GM18868 (cell line): ENCODE measurements around the gene SKI.

Experiments
- ATAC-seq: cut with Tn5 transposase; IDR thresholded peaks from one replicate; pipeline ENCODE4 v1.9.1; 2021; ENCODE audit warnings: mild to moderate bottlenecking, moderate library complexity; ENCODE audit not compliant: unreplicated experiment

Gene SKI

DNA sequence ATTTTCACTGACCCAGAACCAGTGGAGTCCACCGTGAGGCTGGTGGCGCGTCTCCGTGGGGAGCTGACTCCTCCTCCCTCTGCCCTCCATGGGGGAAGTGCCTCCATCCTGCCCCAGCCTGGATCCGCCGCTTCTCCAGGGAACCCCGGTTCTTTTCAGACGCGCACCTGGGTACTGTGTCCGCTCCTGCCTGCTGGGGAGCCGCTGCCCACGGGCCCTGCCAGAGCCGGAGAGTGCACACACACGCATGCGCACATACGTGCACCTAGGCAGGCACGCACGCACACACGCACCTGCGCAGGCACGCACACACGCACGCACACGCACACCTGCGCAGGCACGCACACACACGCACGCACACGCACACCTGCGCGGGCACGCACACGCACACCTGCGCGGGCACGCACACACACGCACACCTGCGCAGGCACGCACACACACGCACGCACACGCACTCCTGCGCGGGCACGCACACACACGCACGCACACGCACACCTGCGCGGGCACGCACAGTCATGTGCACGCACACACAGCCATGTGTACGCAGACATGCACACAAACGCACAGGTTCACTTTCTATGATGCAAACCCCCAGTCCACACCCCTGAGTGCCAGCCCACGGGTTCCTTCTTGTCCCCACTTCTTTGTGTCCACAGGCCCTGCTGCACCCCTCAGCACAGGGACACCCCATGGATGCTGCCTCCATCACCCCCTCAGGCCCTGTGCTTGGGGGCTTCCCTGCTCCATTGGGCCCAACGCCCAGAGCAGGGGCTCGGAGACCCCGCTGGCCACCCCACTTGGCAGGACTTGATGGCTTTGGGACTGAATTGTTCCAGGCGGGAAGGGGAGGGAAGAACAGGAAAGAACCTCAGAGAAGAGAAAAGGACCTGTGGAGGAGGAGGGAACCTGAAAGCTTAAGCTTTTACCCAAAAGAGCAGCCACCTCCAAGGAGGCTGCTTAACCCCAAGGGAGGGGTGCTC, 120.5 kb downstream of the SKI start:
- no peak for ATAC-seq

DNA sequence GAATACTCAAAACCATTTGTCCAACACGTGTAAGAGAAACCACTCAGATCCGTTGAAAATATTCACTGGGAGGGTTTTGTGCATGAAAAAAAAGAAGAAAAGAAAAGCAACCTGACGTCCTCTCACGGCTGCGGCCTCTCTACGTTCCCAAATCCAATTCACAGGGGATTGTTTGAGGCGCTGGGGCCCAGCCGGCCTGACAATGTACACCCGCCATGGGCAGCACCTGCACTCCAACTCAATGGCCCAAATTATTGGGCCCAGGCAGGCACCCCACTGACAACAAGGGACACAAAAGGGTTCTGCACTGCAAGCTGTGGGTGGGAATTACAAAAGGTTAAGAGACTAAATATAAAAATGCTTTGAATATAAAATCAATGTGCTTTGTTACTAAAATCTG, 121.7 kb downstream of the SKI start:
- no peak for ATAC-seq

DNA sequence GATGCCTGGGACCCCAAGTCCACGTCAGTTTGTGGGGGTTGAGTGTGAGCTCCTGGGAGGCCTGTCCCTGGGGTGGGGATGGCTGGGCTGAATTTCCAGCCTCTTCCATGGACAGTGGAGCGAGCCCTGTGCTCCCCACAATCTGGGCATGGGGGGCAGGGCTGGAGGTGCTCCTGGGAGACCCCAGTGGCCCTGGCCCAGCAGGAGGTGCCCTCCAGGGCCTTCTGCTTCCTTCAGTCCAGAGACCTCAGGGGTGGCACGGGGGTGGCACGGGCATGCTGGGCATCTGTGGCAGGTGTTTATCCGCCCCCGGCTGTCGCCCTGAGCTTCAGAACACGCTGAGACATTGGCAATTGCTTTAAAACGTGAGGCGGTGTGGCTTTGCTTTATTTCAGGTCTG, 122.4 kb downstream of the SKI start:
- no peak for ATAC-seq

DNA sequence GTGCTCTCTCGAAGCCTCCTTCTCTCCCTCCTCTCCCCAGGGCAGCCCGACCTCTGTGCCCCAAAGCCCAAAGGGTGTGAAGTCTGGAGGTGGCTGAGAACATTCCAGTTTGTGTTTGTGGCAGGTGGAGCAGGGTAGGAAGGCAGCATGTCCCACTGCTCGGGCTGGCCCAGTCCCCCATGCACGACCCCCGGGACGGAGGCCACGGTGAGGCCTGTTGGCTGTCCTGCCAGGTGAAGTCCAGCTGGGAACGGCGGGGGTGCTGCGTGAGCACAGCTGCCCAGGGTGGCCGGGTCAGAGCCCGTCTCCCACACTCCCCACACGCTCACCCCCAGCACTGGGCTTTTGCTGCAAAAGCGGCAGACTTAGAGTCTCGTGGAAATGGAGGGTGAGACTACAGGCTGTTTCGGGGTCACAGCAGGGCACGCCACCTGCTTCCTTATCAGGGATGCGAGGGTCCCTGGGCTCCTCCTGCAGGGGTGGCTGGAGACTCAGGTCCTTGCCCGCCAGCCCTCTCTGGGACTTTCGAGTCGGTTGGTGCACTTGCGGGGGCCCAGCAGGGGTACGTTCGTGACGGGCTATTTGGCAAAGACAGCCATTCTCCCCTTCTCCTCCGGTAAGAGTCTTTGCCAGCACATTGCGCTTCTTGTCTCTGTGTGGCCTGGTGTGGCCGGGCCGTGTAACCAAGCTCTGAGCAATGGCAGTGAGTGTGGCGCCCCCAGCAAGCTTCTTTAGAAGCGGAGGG, 123.0 kb downstream of the SKI start:
- ATAC-seq: no peak

DNA sequence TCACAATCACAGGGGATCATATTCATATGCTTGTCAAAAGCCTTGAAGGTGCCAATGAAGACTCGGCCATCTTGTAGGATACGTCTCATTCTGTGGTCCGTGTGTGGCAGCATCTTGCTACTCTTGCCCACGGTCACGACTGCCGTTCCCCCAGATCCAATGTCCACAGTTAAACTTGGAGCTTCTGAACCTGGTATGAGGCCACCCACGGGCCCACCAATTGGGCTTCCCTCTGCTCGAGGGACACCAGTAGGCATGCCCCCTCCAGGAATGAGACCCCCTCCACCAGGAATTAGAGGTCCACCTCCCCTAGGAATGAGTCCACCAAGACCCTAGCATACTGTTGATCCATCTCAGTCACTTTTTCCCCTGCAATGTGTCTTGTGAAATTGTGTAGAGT, 123.6 kb downstream of the SKI start:
- ATAC-seq: no peak

DNA sequence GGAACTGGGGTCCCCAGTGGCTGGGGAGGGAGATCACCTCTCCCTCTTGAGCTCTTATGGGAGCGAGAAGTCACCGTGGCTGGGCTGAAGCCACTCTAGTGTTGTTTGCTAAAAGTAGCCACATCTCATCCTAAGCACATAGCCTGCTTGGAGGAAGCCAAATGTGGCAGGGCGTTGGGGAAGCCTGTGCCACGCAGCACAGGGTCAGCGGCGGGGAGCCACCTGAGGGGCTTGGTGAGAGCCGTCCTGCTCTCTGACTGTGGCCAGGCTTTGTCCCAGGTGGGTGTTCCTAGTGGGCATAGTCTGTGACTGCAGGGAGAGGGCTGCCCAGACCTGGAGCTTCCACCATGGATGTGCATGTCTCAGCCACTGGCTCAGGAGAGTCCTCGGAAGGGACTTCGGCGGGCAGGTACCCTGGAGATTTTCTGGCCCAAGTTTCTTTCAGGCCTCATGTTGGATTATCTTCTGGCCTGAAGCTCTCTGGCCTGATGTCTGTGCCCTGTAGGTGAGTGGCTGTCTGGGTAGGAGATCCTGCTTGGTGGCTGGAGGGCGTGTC, 124.3 kb downstream of the SKI start:
- no peak for ATAC-seq

DNA sequence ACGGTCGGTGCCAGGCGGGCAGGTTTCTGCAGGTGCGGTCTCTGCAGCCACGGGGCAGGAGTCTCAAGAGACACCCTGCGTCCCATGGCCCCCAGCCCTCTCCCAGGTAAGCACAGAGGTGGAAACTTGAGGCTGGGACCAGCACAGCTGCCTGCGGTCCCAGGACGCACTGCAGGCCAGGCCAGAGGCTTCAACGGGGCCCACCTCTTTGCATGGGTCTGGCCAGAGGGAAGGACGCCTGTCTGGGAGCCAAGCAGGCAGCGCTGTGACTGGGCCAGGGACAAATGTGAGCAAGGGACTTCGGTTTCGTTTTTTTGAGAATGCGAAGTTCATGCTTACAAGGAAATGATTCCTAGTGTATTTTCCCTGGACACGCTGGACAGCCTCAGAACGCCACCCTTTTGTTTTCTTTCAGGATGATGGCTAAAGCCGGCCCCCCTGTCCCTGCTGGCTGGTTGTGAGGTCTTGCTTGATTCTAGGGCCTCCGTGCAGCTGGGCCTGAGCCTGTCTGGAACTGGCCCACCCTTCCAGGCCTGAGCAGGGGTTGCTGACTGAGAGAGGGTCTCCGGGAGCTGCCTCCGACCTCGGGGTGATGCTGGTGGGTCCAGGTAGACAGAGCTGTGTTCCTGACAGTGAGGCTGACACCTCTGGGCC, 124.9 kb downstream of the SKI start:
- ATAC-seq: no peak

DNA sequence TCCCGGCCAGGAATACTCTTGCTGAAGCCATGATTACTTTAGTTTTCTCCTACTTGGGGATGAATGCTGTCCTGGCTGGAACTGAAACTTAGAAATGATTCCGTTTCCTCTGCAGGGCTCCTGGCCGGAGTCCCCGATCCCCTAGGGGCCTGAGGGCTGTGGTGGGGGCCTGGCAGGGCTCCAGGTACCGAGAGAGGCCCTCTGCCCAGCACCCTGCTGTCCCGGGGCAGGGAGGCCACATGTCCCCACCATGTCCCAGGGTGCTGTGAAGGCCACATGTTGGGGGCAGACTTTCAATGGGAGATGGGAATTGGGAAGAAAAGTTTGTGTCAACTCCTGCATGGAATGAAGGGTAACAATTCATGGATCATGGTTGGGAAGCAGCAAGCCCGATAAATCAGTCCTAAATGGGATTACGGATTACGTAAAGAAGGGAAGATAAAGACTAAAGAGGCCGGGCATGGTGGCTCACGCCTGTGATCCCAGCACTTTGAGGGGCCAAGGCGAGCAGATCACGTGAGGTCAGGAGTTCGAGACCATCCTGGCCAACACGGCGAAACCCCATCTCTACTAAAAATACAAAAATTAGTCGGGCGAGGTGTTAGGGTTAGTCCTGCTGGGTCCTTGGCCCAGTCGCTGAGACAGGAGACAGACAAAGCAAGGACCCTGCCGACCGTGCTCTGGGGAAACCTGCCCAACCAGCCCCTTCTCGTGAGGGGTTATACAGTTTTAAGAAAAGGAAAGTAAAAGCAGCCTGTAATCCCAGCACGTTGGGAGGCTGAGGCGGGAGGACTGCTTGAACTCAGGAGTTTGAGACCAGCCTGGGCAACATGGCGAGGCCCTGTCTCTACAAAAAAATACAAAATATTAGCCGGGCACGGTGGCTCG, 125.7 kb downstream of the SKI start:
- no peak for ATAC-seq

DNA sequence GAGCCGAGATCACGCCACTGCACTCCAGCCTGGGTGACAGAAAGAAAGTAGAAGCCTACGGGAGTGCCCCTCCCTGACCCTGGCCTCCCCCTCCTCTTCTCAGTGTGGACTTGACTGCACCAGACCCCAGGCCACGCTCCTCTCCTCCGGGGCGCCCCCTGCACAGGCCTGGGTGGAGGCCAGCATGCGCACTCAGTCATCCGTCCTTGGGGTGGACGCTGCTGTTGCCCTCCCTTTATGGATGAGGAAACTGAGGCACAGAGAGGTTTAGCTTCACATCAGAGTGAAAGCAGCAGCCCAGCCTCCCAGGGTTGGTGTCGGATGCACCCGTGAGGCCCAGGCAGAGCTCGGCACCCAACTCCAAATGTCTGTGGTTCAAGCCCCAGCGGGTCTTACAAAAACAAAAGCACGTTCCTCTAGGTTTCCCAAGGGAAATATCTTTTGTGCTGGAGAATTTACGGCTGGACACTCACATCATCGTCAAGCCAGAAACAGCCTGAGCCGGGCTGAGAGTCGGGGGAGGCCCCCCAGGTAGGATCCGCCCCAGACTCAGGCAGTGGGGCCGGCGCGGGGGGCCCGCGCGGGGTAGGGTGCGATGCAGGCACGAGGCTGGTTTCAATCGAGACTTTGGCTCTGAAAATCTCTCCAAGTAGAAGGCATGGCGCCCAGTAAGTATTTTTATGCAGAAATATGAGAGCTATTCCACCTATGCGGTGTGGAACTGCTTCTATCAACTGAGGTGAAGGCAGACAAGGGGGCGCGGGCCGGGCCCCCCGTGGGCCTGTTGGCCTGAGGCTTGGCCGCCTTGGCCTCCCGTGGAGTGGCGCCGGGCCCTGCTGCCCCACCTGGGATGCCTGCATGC, 126.6 kb downstream of the SKI start:
- no peak for ATAC-seq

DNA sequence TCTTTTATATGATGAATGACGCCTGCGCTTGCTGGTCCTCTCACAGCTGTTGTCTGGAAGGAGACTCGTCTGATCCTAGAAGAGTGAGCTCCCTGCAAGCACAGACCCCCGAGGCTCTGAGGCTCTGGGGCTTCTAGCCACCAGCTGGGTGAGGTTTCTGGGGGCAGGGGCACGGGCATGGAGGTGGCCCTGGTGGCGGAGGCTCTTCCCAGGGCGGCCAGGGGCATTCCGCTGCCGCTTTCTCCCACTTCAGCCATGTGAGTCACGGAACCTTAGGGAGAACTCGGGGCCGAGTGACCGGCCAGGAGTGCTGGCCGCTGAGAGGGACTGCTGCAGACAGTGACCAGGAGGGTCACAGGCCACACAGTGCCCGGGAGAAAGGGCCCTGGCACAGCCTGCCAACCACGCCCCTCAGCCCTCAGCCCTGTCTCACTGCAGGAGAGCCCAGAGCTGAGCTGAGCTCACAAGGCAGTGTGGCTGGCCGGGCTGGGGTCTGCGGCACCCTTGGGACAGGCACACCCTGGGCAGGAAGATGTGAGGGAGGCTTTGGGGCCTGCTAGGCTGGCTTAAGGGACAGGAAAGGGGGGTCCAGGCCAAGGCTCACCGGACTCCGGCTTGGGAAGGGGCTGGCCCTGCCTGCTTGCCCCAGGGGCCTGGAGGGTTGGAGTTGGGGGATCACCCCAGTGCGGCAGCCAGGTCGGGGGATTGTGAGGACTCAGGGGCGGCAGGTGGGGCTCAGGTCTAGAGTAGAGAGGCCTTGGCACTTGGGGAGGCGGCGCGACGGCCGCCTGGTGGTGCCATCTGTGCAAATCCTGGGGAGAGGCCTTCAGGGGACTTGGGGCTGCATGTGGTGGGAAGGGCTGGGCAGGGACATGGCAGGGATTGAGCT, 127.5 kb downstream of the SKI start:
- ATAC-seq: no peak

DNA sequence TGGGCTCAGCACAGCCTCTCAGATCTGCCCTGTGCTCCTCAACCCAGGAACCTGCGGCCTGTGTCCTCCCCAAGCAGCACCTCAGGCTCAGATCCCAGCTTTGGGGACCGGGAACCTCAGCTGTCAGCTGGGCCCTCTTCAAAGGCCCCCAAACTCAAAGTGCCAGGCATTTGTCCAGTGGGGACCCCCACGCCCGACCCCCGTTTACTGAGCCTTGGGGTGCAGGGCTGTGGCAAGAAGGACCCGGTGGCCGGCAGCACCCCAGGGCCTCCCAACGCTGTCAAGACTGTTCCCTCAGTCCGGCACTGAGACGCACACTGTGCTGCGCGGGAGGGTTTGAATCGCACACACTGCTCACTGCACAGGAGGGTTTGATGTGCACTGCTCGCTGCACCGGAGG, 128.3 kb downstream of the SKI start:
- ATAC-seq: no peak

DNA sequence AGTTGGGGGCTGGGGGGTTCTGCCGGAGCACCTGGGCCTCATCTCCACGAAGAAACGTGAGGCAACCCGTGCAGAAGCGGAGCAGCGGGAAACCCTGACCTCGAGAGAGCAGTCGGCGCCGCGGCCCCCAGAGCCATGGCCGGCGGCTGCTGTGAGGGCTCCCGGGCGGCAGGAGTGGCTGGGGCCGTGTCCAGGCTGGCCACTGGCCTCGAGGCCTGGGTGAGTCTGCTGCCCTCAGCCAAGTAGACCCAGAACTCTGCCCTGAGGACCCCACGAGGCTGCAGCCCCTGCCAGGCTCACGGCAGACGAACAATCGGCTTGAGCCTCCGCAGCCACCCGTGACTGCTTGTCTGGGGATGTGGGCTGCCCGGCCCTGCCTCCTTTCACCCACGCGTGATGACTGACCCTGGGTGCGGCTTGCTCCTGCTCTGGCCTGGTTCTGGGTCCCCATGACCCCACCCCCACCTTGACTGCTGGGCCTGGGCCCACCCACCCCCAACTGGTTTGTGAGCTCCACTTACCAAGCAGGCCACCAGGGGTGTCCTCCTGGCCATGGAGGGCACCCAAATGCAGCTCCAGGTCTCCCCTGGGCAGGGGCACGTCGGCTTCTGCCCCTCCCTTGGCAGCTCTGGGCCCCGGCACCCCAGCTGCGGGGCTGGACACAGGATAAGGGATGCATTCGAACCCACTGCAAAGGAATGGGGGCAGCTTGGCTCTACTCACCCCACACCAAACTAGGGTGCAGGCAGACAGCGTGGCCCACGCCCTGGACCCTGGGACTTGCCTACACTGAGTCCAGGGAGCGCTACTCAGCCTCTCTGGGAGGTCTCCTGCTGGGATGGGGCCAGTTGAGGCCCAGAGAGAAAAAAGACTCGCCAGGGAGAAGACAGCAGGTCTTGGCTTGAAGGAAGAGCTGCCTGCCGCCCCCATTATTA, 129.1 kb downstream of the SKI start:
- no peak for ATAC-seq

DNA sequence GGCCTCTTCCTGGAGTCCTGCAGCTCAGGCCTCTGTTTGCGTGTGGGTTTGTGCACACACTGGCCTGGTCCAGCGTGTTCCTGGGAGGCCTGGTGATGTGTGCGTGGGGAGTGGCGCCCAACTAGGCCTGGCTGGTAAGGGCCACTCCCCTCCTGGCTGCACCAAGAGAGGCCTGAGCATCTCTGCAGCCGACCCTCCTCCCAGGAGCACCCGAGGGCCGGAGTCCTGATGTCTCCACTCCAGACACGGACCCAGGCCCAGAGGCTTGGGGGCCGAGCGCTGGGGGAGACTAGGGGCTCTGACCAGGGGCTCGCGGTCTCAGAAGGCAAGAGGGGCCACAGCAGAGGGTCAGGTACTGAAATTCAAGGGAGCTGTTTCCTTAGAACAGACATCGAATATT, 130.0 kb downstream of the SKI start:
- ATAC-seq: no peak

DNA sequence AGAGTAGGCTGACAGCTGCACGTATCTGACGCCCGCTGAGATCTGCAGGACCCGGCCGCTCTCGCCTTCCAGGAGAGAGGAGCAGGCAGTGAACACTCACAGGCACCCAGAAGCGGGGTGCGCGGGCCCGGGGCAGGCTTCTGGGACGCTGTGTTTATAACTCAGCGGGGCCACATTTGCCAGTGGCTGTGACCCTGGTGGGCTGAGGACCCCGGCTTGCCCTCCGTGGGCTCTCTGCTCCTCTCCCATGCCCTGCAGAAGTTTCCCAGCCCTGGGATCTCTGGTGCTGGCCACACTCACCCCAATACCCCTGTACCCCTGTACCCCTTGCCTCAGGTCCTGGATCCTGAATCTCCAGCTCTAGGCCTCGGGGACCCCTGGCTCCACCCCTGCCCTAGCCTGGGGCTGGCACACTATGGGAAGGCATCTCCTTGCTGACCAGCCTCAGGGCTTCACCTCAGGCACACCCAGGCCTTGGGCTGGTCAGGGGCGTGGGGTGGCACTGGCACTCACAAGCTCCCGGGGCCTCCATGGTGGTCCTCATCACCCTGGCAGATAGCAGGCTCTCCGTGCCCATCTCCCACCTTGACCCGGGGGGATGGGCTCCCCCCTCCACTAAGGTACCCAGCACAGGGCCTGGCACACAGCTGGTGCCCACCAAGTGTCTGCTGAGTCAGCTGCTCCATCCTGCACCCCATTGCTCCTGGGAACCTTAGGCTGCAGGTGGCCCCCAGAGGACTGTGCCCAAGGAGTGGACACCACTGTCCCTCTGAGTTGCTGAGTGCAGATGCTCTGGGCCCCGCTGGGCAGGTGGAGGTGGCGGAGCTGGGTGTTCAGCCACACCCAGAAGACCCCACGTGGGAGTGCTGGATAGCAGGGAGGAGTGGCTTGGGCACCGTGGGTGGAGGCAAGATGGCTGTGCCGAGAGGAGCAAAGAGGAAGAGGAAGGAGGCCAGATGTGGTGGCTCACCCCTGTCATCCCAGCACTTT, 130.8 kb downstream of the SKI start:
- ATAC-seq: no peak
